ACC112 (cell line): ENCODE data around the gene TUBA3E.
"Not testable (repeated sequence)": the region's sequence is repeated elsewhere in the genome, so short reads cannot be mapped to it uniquely, and the experiment has no call there.

ENCODE experiments used
- H2AFZ ChIP-seq: fragments of 200-600 bp; sonication (generic); one replicate; pipeline ENCODE4 v1.6.0; 2017; ENCODE audit warnings: antibody characterized with exemption, low read length; ENCODE audit not compliant: unreplicated experiment
- H3K27ac ChIP-seq: fragments of 200-600 bp; sonication (generic); 2 replicates; pipeline ENCODE4 v1.5.1; 2014; ENCODE audit warnings: low read depth, mild to moderate bottlenecking, antibody characterized with exemption, low read length, moderate library complexity
- H3K27me3 ChIP-seq: fragments of 200-600 bp; sonication (generic); 2 replicates; pipeline ENCODE4 v1.6.1; 2014; ENCODE audit warnings: mild to moderate bottlenecking, antibody characterized with exemption, low read length, moderate library complexity, mixed read lengths; ENCODE audit not compliant: insufficient read depth
- H3K36me3 ChIP-seq: fragments of 200-600 bp; sonication (generic); 2 replicates; pipeline ENCODE4 v1.6.1; 2016; ENCODE audit warnings: mild to moderate bottlenecking, antibody characterized with exemption, low read length, moderate library complexity, mixed read lengths; ENCODE audit not compliant: insufficient read depth
- H3K4me1 ChIP-seq: fragments of 200-600 bp; sonication (generic); one replicate; pipeline ENCODE4 v1.6.1; 2016; ENCODE audit warnings: low read length, mixed read lengths; ENCODE audit not compliant: insufficient read depth, unreplicated experiment, control insufficient read depth
- H3K4me3 ChIP-seq: fragments of 200-600 bp; sonication (generic); 2 replicates; pipeline ENCODE4 v1.5.1; 2014; ENCODE audit warnings: mild to moderate bottlenecking, low read depth, low read length
- H3K79me2 ChIP-seq: fragments of 200-600 bp; sonication (generic); one replicate; pipeline ENCODE4 v1.6.0; 2016; ENCODE audit warnings: low read length; ENCODE audit not compliant: control insufficient read depth, unreplicated experiment, insufficient read depth

Gene TUBA3E

DNA sequence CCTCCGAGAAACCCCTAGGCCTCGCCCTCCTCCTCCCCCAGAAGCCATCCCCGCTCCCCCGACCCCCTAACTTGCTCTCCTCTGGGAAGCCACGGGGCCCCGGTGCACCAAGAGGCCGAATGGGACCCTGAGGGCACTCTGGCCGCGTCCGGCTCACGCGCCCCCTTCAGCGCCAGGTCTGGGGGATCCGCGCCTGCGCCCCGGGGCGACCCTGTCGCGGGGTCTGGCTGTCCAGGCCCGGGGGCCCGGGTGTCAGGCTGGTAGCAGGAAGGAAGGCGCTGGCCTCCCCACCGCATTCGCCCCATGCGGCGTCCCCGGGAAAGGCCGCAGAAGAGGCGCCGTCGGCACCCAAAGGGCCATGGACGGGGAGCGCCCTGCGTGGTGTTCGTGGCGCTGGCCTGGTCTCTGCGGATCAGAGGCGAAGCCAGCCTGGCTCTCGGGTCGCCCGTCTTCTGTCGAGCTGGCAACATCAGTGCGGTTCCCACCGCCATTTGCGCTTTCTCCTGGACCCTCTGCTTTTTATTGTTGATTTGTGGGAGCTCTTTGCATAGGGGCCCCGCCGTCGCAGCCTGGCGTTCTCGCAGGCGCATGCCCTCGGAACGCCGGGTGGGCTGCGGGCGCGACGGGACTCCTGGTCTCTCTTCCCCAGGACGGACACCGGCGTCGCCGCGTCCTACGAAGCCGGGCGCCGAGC, 30.4 kb upstream of the TUBA3E start:
- H3K4me3 ChIP-seq, H3K27me3 ChIP-seq, H3K4me1 ChIP-seq, H2AFZ ChIP-seq, H3K79me2 ChIP-seq, H3K27ac ChIP-seq, H3K36me3 ChIP-seq: not testable (repeated sequence)

DNA sequence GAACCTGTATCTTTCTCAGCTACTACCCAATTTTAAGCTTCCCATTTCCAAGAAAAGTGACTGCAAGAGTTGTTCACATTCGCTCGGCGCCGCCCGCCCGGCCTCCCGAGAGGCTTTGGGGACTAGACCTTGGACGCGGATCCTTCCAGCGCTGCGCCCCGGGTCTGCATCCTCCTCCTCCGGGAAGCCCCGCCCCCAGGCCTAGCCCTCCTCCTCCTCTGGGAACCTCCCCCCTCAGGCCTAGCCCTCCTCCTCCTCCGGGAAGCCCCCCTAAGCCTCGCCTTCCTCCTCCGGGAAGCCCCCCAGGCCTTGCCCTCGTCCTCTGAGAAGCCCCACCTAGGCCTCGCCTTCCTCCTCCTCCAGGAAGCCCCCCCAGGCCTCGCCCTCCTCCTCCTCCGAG, 29.8 kb upstream of the TUBA3E start:
- H3K27me3 ChIP-seq, H3K4me1 ChIP-seq, H3K4me3 ChIP-seq, H3K36me3 ChIP-seq, H2AFZ ChIP-seq, H3K79me2 ChIP-seq, H3K27ac ChIP-seq: not testable (repeated sequence)

DNA sequence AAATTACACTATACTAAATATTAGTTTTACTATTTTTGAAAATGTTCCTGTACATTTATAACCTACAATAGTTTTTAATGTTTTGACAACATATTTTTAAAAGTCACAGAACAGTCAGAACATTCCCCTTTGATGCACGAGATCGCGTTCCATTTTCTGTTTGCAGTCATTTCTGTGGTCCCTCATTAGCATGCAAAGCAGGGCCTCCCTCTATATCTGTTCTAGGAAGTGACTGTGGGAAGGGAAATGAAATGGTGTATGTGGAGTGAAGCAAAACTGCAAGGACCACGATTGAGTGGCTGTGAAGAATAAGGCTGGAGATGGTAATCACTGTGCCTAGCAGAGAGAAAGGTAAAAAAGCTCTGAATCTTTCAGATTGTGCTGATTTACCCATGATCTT, 24.3 kb upstream of the TUBA3E start:
- not testable (repeated sequence) for H3K79me2 ChIP-seq, H3K27ac ChIP-seq, H3K4me1 ChIP-seq, H3K36me3 ChIP-seq, H3K4me3 ChIP-seq, H2AFZ ChIP-seq
- peaks cover 12% of the 10 kb centered on the region; the same call in 1 of the 2 replicates for H3K27me3 ChIP-seq

DNA sequence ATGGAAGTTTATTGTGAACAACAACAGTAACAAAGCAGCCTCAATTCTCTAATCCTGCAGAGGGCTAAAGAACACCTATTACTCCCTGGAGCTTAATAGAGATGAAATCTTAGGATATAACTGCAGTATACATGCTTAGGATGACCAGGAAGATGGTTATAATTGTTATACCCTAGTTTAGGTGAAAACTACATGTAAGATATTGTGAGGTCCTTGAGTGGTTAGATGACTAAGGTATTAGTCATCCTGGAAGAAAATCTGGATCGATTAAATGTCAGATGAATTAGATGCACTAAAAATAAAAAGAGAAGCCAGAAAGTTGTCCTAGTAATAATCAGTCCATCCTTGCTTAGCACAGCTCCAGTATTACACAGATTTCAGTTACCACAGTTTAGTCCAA, 22.3 kb upstream of the TUBA3E start:
- not testable (repeated sequence) for H3K4me3 ChIP-seq, H3K79me2 ChIP-seq

DNA sequence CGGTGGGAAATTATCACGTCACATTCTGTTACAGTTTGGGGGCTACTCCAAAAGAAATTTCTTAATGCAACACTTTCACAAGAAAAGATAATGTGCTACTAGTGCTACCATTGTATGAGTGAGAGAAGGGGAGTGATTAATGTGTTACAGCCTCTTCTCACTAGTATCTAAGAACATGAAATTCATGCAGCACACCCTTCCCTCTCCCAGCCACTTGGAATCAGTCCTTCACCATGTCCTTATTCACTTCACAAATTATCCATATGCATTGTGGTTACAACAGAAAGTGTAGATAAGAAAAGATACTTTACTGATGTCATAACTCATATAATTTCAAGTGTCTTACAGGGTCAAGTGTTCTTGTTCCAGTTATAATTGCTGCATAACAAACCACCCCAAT, 20.9 kb upstream of the TUBA3E start:
- H3K27ac ChIP-seq, H3K36me3 ChIP-seq, H3K79me2 ChIP-seq, H3K4me1 ChIP-seq, H2AFZ ChIP-seq, H3K4me3 ChIP-seq: not testable (repeated sequence)
- peaks cover 22% of the 10 kb centered on the region for H3K27me3 ChIP-seq

More for the DNA sequence above, 22.3 kb upstream of the TUBA3E start:
- not testable (repeated sequence) for H3K36me3 ChIP-seq, H3K4me1 ChIP-seq, H2AFZ ChIP-seq, H3K27ac ChIP-seq
- peaks cover 20% of the 10 kb centered on the region; the same call in 1 of the 2 replicates for H3K27me3 ChIP-seq

DNA sequence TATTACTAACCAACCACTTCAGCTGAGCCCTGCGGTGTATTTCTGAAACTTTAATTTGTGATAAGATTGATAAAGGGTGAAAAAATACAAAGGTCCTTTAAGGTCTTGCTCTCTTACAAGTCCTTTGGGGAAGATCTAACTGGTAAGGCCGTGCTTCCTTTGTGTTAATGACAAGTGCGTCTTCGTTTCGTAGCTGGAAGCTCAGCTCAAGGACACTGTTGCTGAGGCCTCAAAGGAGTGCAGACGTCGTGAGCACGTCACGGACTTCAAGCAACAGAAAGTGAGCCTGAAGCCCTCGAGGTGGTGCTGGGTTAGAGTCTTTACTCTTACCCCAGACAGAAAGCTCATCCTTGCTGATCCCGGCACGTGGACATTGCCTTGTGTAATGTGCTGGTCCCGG, 8.8 kb upstream of the TUBA3E start:
- not testable (repeated sequence) for H2AFZ ChIP-seq, H3K36me3 ChIP-seq, H3K27ac ChIP-seq, H3K4me1 ChIP-seq, H3K4me3 ChIP-seq, H3K79me2 ChIP-seq
- peaks cover 13% of the 10 kb centered on the region; the same call in 1 of the 2 replicates for H3K27me3 ChIP-seq

DNA sequence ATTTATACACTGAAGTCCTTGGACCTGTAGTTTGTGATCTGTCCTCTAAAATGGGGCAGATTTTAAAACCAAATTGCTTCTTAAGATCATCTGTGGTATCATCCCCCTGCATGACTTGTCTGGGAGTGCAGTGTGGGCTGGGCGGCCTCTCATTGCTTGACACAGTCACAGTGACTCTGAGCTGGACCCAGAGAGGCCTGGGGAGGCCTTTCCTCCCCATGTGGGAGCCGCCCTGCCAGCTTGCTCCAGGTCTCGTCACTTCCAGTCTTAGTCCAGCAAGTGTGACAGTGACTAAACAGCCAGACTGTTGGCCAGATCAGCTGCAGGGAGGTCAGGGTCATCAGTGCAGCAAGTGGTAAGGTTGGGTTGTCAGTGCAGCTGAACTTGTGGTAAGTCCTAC, 4.9 kb upstream of the TUBA3E start:
- not testable (repeated sequence) for H3K79me2 ChIP-seq, H3K4me1 ChIP-seq, H3K36me3 ChIP-seq, H3K27me3 ChIP-seq, H3K27ac ChIP-seq, H2AFZ ChIP-seq, H3K4me3 ChIP-seq

DNA sequence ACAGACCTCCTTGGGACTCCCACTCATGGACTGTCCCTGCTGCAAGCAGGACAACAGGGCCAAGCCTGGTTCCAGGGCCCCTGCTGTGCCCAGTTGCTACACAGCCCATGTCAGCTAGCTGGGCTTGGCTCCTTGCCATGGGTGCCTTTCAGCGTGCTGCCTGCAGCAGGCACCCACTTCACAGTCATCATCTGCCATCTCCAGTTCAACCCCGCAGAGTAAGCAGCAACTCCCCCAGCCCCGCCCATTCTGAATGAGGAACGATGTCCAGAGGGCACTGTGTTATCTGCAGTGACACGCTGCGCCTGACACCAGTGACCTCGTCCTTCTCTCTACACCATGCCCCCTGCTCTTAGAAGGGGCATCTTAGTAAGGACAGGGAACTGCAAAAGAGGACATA, 4.3 kb upstream of the TUBA3E start:
- H3K36me3 ChIP-seq, H3K4me1 ChIP-seq, H2AFZ ChIP-seq, H3K4me3 ChIP-seq, H3K27ac ChIP-seq, H3K27me3 ChIP-seq, H3K79me2 ChIP-seq: not testable (repeated sequence)

DNA sequence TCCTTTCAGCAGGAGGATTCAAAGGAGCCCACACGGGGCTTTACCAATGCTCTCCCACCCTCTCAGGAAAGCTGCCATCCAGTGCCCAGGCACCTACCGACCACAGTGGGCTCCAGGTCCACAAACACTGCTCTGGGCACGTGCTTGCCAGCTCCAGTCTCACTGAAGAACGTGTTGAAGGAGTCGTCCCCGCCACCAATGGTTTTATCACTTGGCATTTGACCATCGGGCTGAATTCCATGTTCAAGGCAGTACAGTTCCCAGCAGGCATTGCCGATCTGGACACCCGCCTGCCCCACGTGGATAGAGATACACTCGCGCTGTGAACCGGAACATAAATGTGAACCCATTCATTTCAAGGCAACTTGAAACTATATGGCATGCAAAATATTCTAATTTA, 2.2 kb downstream of the TUBA3E start:
- not testable (repeated sequence) for H3K36me3 ChIP-seq, H3K27me3 ChIP-seq, H2AFZ ChIP-seq, H3K4me3 ChIP-seq, H3K4me1 ChIP-seq, H3K27ac ChIP-seq, H3K79me2 ChIP-seq

DNA sequence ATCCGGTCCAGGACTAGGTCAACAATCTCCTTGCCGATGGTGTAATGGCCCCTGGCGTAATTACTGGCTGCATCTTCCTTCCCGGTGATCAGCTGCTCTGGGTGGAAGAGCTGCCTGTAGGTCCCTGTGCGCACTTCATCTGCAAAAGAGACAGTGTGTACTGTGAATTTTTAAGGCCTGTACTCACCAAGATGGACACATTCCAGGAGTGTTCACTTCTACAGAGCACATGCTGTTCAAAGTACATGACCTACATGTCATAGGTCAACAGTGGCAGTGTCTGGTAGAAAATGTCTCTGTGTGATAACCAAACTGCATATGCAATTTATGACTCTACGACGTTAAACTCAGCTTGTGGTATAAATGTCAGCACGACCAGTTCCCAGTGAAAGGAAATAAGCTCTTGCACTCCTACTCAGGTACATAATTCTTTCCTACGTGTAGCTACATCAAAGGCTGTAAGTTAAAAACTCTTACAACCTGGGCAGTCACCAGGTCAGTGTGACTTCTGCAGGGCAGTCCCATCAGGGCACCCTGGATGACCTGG, 3.1 kb downstream of the TUBA3E start:
- not testable (repeated sequence) for H2AFZ ChIP-seq, H3K4me1 ChIP-seq, H3K4me3 ChIP-seq, H3K27ac ChIP-seq, H3K27me3 ChIP-seq, H3K36me3 ChIP-seq, H3K79me2 ChIP-seq

DNA sequence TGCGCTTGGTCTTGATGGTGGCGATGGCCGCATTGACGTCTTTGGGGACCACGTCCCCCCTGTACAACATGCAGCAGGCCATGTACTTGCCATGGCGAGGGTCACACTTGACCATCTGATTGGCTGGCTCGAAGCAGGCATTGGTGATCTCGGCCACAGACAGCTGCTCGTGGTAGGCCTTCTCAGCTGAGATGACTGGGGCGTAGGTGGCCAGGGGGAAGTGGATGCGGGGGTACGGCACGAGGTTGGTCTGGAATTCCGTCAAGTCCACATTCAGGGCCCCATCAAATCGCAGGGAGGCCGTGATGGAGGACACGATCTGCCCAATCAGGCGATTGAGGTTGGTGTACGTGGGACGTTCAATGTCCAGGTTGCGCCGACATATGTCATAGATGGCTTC, 4.4 kb downstream of the TUBA3E start:
- not testable (repeated sequence) for H3K4me1 ChIP-seq, H3K27me3 ChIP-seq, H3K36me3 ChIP-seq, H3K79me2 ChIP-seq, H3K4me3 ChIP-seq, H3K27ac ChIP-seq, H2AFZ ChIP-seq
